Esophagus squamous epithelium (tissue), 4 donors: ENCODE data around the gene DDX54.

Experiments
- CTCF ChIP-seq, 6 experiments: fragments of 450-650 bp in 4 of 6; fragments of 200-600 bp in 2 of 6; sonication (generic) in 2 of 6; IDR thresholded peaks; one replicate each; pipeline ENCODE4 v1.5.1; 2016 to 2019; ENCODE audit warnings: antibody characterized with exemption in 6 of 6, mild to moderate bottlenecking in 4 of 6, moderate library complexity in 4 of 6
- POLR2A ChIP-seq, 4 donors: fragments of 450-650 bp; IDR thresholded peaks; one replicate each; pipeline ENCODE4 v1.6.1; 2017; ENCODE audit warnings: antibody characterized with exemption in 4 of 4, mild to moderate bottlenecking in 4 of 4, moderate library complexity in 3 of 4

GRCh38 chr12:113127791-113128199 lies 57.5 kb downstream of the DDX54 start:
- TF ChIP-seq CTCF (IDR thresholded peaks at IDR 0.05) (no peak), POLR2A (IDR thresholded peaks at IDR 0.05) (no peak)
